Measurements from ENCODE around the gene TAS2R19.
"Not testable (repeated sequence)": the region's sequence is repeated elsewhere in the genome, so short reads cannot be mapped to it uniquely, and the experiment has no call there.

GRCh38 chr12:11033959-11034358 lies 11.5 kb upstream of the TAS2R19 start:
- not testable (repeated sequence) for TF ChIP-seq RAD21 (conservative IDR thresholded peaks at IDR 0.05 in 1 of 2, IDR thresholded peaks at IDR 0.05 in 1 of 2); MAX (IDR thresholded peaks at IDR 0.05); EP300 (IDR thresholded peaks at IDR 0.05); CTCF (IDR thresholded peaks at IDR 0.05); EHMT2 (IDR thresholded peaks at IDR 0.05; ENCODE audit: low read depth); CBX8 (IDR thresholded peaks at IDR 0.05); JUNB (IDR thresholded peaks at IDR 0.05); POLR2A (IDR thresholded peaks at IDR 0.05; ENCODE audit: low read length); CHD2 (IDR thresholded peaks at IDR 0.05; ENCODE audit: low read length, partially characterized antibody)
